Panc1 (cell line): ENCODE results near the gene ENO4. TPM values are rescaled to one million over a fixed set of nuclear protein-coding genes. Genes with fewer than 3 reads are reported as not detected.
A peak's percentile ranks its signal among the peaks of the same experiment; 100 is the strongest.

ENCODE experiments used
- ATAC-seq: fragments of 200-7000 bp; cut with Tn5 transposase; 2 replicates; pipeline ENCODE4 v1.9.1; 2020; ENCODE audit warnings: mild to moderate bottlenecking, moderate library complexity
- BruUV-seq: library from RNA; stranded (reverse); fragments of 400-500 nt; replicated peaks from 2 replicates; lab custom pipeline; 2021; lab: Mats Ljungman, UMichigan
- CTCF ChIA-PET: fragments of 300-600 bp; sonication (Branson Sonifier 250); formaldehyde crosslinking; loops from one replicate; lab custom pipeline; 2022; ENCODE audit warnings: antibody characterized with exemption; lab: Charles Lee
- POLR2A ChIA-PET: fragments of 300-600 bp; sonication (Branson Sonifier 250); formaldehyde crosslinking; loops from one replicate; lab custom pipeline; 2022; ENCODE audit warnings: antibody characterized with exemption; lab: Charles Lee
- DNase-seq: peaks from one replicate; pipeline ENCODE4 v3.0.0-alpha.2; 2010; ENCODE audit warnings: low read depth, low spot score
- H3K27ac ChIP-seq: 2 replicates; pipeline ENCODE4 v1.5.1; 2011; ENCODE audit warnings: mild to moderate bottlenecking, low read length, inconsistent platforms
- H3K27me3 ChIP-seq: fragments of 200-500 bp; sonication (Bioruptor generic); 2 replicates; pipeline ENCODE4 v1.6.0; 2014; ENCODE audit warnings: low read length, inconsistent platforms; ENCODE audit not compliant: control insufficient read depth, insufficient read depth
- H3K36me3 ChIP-seq: fragments of 200-500 bp; sonication (Bioruptor generic); 2 replicates; pipeline ENCODE4 v1.5.1; 2014; ENCODE audit warnings: inconsistent platforms, mild to moderate bottlenecking, low read length, moderate library complexity; ENCODE audit not compliant: control insufficient read depth, insufficient read depth
- H3K4me1 ChIP-seq: 2 replicates; pipeline ENCODE4 v1.5.1; 2011; ENCODE audit warnings: inconsistent platforms, mild to moderate bottlenecking, low read length, moderate library complexity; ENCODE audit not compliant: control insufficient read depth, insufficient read depth
- H3K4me3 ChIP-seq, 2 experiments: 2 replicates each; pipeline ENCODE4 v1.5.1; 2011 to 2012; ENCODE audit warnings: low read depth in 2 of 2, low read length in 2 of 2, mild to moderate bottlenecking in 2 of 2, inconsistent platforms in 1 of 2, moderate library complexity in 1 of 2
- H3K9me3 ChIP-seq: fragments of 200-500 bp; sonication (Bioruptor generic); 2 replicates; pipeline ENCODE4 v1.5.1; 2014; ENCODE audit warnings: low read depth, mild to moderate bottlenecking, inconsistent platforms, low read length, moderate library complexity; ENCODE audit not compliant: control insufficient read depth, insufficient read depth
- POLR2AphosphoS5 ChIP-seq: IDR thresholded peaks from 2 replicates; pipeline ENCODE4 v1.6.1; 2012; ENCODE audit warnings: mild to moderate bottlenecking, low read depth, low read length, moderate library complexity
- SIN3A ChIP-seq: IDR thresholded peaks from 2 replicates; pipeline ENCODE4 v1.6.1; 2012; ENCODE audit warnings: low read depth, mild to moderate bottlenecking, low read length, moderate library complexity, borderline replicate concordance; ENCODE audit not compliant: insufficient read depth
- TCF7L2 ChIP-seq: IDR thresholded peaks from 2 replicates; pipeline ENCODE4 v1.6.1; 2011; ENCODE audit warnings: mild to moderate bottlenecking, low read depth, low read length, inconsistent platforms
- in situ Hi-C: cut with HindIII; loops from 2 replicates; pipeline ENCODE4 v1.10.0; 2016; ENCODE audit warnings: low sequenced_read_pairs, low pct_unique_long_range_greater_than_20kb
- intact Hi-C: fragments of 100-400 bp; cut with micrococcal nuclease; formaldehyde crosslinking; loops from one replicate; pipeline ENCODE4 v1.10.0; 2022; ENCODE audit not compliant: unreplicated experiment
- total RNA-seq: library from RNA; stranded (reverse); gene quantifications from one replicate; pipeline ENCODE4 v1.2.1, GENCODE V29; 2021; ENCODE audit not compliant: unreplicated experiment
- TF ChIP-seq, protein P1 (sequence below): fragments of 450-650 bp; IDR thresholded peaks from 2 replicates; pipeline ENCODE4 v1.5.1; 2017; ENCODE audit warnings: mild to moderate bottlenecking
- TF ChIP-seq, protein P2 (sequence below), 2 experiments: IDR thresholded peaks; 2 replicates each; pipeline ENCODE4 v1.6.1; 2011 to 2012; ENCODE audit warnings: low read depth in 2 of 2, control low read depth in 1 of 2, low read length in 1 of 2, mild to moderate bottlenecking in 1 of 2, moderate library complexity in 1 of 2; ENCODE audit not compliant: insufficient read depth in 1 of 2

ENO4 gene
- total RNA-seq, 1 experiment from 2014 or later = 0.15 TPM

DNA sequence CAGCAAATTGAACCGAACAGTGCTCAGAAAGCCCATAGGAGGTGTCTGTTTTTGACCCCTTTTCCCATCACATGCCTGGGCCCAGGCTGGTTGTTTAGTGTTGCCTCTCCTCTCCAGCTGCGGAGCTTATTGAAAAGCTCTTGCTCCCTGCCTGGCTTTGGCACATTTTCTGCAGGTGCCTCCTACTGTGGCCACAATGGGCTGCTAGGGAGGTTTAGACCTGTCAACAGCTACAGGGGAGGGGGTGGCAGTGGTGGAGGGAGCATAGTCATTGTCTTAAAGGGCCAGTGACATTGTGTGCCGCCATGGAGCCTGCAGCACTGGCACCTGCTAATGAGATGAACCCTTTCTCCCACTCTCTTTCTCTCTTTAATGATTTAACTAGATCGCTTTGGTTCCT, 13.2 kb upstream of the ENO4 start:
- CTCF ChIA-PET = no interaction called here

DNA sequence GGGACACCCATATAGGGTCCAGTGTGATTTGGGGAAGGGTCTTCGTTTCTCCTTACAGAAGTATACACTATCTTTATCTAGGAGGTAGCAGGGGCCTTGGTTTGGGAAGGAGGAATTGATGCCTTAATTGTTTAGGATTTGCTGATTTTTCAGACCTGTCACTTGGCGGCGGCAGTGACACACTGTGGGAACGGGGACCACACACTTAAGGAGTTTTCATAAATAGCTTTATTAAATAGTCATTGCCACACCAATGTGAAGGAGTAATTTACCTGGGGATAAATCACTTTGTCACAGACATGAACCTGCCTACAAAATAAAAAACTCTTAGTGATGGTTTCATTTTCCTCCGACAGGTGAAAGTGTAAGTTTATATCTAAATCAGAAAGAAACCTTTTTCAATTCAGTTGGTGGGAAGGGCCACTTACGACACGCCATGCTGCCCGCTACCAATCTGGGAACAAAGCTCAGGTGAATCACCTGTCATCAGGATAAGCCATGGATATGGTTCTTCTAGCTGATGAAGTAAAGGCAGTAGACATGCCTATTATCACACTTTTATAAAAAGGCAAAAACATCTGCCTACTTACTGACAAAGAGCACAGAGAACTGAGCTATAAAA, 12.3 kb upstream of the ENO4 start:
- ChIA-PET CTCF (interaction anchor here (0.6 kb wide), 1 partner anchor 36 kb away, joined by 3 read pairs; no protein-coding TSS in a partner anchor), POLR2A (no interaction called here)
- intact Hi-C loops = no loop called here
- no peaks in the 10 kb centered on the region for H3K36me3 ChIP-seq
- no peak for ATAC-seq
- no peak overlapping the region for H3K27ac ChIP-seq
- H3K9me3 ChIP-seq = no peaks in the 10 kb centered on the region
- H3K4me3 ChIP-seq = no peak overlapping the region
- no peaks in the 10 kb centered on the region for H3K27me3 ChIP-seq
- in situ Hi-C loops = no loop called here
- BruUV-seq = no TSS peak
- TF ChIP-seq, protein P1, sequence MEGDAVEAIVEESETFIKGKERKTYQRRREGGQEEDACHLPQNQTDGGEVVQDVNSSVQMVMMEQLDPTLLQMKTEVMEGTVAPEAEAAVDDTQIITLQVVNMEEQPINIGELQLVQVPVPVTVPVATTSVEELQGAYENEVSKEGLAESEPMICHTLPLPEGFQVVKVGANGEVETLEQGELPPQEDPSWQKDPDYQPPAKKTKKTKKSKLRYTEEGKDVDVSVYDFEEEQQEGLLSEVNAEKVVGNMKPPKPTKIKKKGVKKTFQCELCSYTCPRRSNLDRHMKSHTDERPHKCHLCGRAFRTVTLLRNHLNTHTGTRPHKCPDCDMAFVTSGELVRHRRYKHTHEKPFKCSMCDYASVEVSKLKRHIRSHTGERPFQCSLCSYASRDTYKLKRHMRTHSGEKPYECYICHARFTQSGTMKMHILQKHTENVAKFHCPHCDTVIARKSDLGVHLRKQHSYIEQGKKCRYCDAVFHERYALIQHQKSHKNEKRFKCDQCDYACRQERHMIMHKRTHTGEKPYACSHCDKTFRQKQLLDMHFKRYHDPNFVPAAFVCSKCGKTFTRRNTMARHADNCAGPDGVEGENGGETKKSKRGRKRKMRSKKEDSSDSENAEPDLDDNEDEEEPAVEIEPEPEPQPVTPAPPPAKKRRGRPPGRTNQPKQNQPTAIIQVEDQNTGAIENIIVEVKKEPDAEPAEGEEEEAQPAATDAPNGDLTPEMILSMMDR = peak; percentile 69
- TF ChIP-seq TCF7L2 = no peak
- no peaks in the 10 kb centered on the region; the same call in 1 of the 2 replicates for H3K4me1 ChIP-seq
- no peak for DNase-seq

More for the DNA sequence above, 13.2 kb upstream of the ENO4 start:
- ATAC-seq (peak; percentile 30; the same call in 1 of the 2 replicates), DNase-seq (no peak)
- intact Hi-C loops (no loop called here), in situ Hi-C loops (no loop called here)
- POLR2A ChIA-PET = no interaction called here
- TF ChIP-seq, protein P1 = no peak
- Histone ChIP-seq H3K4me3 (no peak overlapping the region), H3K4me1 (no peaks in the 10 kb centered on the region; the same call in 1 of the 2 replicates), H3K36me3 (no peaks in the 10 kb centered on the region), H3K9me3 (no peaks in the 10 kb centered on the region), H3K27ac (no peak overlapping the region), H3K27me3 (no peaks in the 10 kb centered on the region)
- no TSS peak for BruUV-seq

DNA sequence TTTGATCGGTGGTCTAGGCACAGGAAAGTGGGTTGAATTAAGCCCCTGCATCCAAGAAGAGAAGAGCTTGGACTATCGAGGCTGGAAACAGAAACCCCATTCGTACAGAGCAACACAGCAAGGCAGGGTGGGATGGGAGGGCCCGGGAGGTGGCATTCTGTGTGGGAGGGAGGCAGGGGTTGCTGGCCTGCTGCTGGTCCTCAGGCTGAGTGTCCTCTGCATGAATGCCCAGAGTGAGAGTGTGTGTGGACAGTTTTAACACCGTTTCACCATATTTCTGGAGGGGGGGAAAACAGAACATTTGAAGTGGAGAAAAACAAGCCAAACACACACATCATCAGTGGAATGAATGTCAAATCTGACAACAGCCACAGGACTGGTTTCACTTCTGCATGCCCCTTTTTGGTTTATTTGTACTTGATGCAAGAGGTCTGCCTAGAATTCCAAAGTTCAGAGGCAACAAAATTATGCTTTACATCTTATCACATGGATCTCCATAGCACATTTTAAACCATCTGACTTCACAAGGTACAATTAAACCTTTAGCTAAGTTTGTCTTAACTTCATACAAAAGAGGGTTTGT, 11.1 kb upstream of the ENO4 start:
- Histone ChIP-seq H3K27me3 (no peaks in the 10 kb centered on the region), H3K27ac (no peak overlapping the region), H3K4me3 (no peak overlapping the region), H3K4me1 (no peaks in the 10 kb centered on the region; the same call in 1 of the 2 replicates), H3K36me3 (no peaks in the 10 kb centered on the region), H3K9me3 (no peaks in the 10 kb centered on the region)
- POLR2A ChIA-PET = no interaction called here
- no peak for DNase-seq
- intact Hi-C loops (no loop called here), in situ Hi-C loops (no loop called here)
- ATAC-seq = no peak
- BruUV-seq = no TSS peak
- CTCF ChIA-PET = no interaction called here
- TF ChIP-seq POLR2AphosphoS5 (no peak), SIN3A (no peak), TCF7L2 (no peak)
- TF ChIP-seq, protein P1 = no peak
- TF ChIP-seq, protein P2, sequence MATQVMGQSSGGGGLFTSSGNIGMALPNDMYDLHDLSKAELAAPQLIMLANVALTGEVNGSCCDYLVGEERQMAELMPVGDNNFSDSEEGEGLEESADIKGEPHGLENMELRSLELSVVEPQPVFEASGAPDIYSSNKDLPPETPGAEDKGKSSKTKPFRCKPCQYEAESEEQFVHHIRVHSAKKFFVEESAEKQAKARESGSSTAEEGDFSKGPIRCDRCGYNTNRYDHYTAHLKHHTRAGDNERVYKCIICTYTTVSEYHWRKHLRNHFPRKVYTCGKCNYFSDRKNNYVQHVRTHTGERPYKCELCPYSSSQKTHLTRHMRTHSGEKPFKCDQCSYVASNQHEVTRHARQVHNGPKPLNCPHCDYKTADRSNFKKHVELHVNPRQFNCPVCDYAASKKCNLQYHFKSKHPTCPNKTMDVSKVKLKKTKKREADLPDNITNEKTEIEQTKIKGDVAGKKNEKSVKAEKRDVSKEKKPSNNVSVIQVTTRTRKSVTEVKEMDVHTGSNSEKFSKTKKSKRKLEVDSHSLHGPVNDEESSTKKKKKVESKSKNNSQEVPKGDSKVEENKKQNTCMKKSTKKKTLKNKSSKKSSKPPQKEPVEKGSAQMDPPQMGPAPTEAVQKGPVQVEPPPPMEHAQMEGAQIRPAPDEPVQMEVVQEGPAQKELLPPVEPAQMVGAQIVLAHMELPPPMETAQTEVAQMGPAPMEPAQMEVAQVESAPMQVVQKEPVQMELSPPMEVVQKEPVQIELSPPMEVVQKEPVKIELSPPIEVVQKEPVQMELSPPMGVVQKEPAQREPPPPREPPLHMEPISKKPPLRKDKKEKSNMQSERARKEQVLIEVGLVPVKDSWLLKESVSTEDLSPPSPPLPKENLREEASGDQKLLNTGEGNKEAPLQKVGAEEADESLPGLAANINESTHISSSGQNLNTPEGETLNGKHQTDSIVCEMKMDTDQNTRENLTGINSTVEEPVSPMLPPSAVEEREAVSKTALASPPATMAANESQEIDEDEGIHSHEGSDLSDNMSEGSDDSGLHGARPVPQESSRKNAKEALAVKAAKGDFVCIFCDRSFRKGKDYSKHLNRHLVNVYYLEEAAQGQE (IDR thresholded peaks at IDR 0.05; ENCODE audit: insufficient read depth in 1 of 2, low read depth in 2 of 2, low read length in 1 of 2) = no peak
